Right atrium auricular region (tissue), 2 donors: ENCODE results near the gene KRTAP4-4. TPM values are rescaled to one million over a fixed set of nuclear protein-coding genes. Genes with fewer than 3 reads are reported as not detected.
"Not testable (repeated sequence)": the region's sequence is repeated elsewhere in the genome, so short reads cannot be mapped to it uniquely, and the experiment has no call there.

Experiments
- DNase-seq: peaks from one replicate; pipeline ENCODE4 v3.0.0-alpha.2; 2019; ENCODE audit warnings: low spot score
- H3K27ac ChIP-seq, 2 donors: fragments of 200-600 bp; sonication (generic); 1 replicate in 1 of 2; 2 replicates in 1 of 2; pipeline ENCODE4 v1.5.1; 2016 to 2019
- H3K27me3 ChIP-seq, 2 donors: fragments of 200-600 bp; sonication (generic); one replicate each; pipeline versions ENCODE4 v1.5.1 to v1.6.0; 2017 to 2019
- H3K36me3 ChIP-seq: fragments of 200-600 bp; sonication (generic); one replicate; pipeline ENCODE4 v1.5.1; 2016
- H3K4me1 ChIP-seq, 2 donors: fragments of 200-600 bp; sonication (generic); one replicate each; pipeline versions ENCODE4 v1.5.1 to v1.6.0; 2017 to 2019
- H3K4me3 ChIP-seq, 2 donors: fragments of 200-600 bp; sonication (generic); 1 replicate in 1 of 2; 2 replicates in 1 of 2; pipeline ENCODE4 v1.5.1; 2017 to 2019; ENCODE audit warnings: mild to moderate bottlenecking in 1 of 2, moderate library complexity in 1 of 2
- H3K9me3 ChIP-seq, 2 donors: fragments of 200-600 bp; sonication (generic); one replicate each; pipeline ENCODE4 v1.5.1; 2019
- total RNA-seq, 2 donors: library from RNA; depleted of rRNA; stranded (reverse); fragments of >200 nt; gene quantifications; one replicate each; pipeline ENCODE4 v1.1.0, GENCODE V29; 2016
- TF ChIP-seq, protein P1 (sequence below), 2 donors: fragments of 200-600 bp; sonication (generic); IDR thresholded peaks; one replicate each; pipeline ENCODE4 v1.5.1; 2019; ENCODE audit warnings: antibody characterized with exemption in 2 of 2

Gene KRTAP4-4
- total RNA-seq = not detected

DNA sequence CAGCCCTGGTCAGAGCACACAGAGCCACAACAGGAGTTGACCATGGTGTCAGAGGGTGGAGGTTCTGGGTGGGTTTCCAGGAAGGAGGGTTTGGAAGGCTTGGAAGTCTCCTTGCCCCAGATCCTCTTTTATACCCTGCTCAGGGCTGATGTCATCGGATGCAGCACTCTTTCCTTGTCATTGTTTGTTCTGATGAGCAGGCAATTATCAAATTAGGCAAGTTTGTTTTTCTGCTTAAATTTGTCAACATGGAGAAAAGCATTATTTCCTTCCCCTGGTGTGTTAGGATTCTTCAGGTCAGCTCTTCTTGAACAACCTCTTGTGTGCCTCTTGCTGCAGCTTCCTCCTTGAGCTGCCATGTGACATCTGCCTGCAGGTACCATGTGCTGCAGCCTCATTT lies at the start of gene KRTAP4-4:
KRTAP4-4 (minus strand) TSS at position 101 of the 400 bp plus-strand sequence; CDS start at position 44, 57 bp downstream.
- TF ChIP-seq, protein P1, sequence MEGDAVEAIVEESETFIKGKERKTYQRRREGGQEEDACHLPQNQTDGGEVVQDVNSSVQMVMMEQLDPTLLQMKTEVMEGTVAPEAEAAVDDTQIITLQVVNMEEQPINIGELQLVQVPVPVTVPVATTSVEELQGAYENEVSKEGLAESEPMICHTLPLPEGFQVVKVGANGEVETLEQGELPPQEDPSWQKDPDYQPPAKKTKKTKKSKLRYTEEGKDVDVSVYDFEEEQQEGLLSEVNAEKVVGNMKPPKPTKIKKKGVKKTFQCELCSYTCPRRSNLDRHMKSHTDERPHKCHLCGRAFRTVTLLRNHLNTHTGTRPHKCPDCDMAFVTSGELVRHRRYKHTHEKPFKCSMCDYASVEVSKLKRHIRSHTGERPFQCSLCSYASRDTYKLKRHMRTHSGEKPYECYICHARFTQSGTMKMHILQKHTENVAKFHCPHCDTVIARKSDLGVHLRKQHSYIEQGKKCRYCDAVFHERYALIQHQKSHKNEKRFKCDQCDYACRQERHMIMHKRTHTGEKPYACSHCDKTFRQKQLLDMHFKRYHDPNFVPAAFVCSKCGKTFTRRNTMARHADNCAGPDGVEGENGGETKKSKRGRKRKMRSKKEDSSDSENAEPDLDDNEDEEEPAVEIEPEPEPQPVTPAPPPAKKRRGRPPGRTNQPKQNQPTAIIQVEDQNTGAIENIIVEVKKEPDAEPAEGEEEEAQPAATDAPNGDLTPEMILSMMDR (IDR thresholded peaks at IDR 0.05) = no peak
- no peaks in the 10 kb centered on the region for H3K9me3 ChIP-seq
- H3K36me3 ChIP-seq = no peaks in the 10 kb centered on the region
- no peak within 1 kb of the TSS for H3K27ac ChIP-seq
- no peak for DNase-seq
- H3K27me3 ChIP-seq = no peaks in the 10 kb centered on the region
- H3K4me1 ChIP-seq = no peaks in the 10 kb centered on the region
- H3K4me3 ChIP-seq = no peak within 1 kb of the TSS

- DNase-seq = no peak
- no peaks in the 10 kb centered on the region for H3K36me3 ChIP-seq
- TF ChIP-seq, protein P1 (IDR thresholded peaks at IDR 0.05) = no peak
- H3K9me3 ChIP-seq = peaks cover 0 to 7% of the 10 kb centered on the region in 2 donors
- H3K4me1 ChIP-seq = no peaks in the 10 kb centered on the region
- H3K4me3 ChIP-seq = no peak overlapping the region
- no peak overlapping the region for H3K27ac ChIP-seq
- H3K27me3 ChIP-seq = no peaks in the 10 kb centered on the region
Observed at GRCh38 chr17:41199421-41200078, 39.0 kb upstream of the KRTAP4-4 start.

- H3K27ac ChIP-seq = no peak overlapping the region
Observed at GRCh38 chr17:41196068-41196467, 35.5 kb upstream of the KRTAP4-4 start.

DNA sequence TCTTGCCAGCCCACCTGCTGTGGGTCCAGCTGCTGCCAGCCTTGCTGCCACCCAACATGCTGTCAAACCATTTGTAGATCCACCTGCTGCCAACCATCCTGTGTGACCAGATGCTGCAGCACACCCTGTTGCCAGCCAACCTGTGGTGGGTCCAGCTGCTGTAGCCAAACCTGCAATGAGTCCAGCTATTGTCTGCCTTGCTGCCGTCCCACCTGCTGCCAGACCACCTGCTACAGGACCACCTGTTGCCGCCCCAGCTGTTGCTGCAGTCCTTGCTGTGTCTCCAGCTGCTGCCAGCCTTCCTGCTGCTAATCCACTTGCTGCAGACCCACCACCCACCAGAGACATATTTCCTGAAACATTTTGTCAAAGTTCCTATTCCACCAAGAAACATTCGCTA lies 29.8 kb upstream of the KRTAP4-4 start:
- Histone ChIP-seq H3K36me3 (no peaks in the 10 kb centered on the region), H3K4me1 (no peaks in the 10 kb centered on the region), H3K4me3 (no peak overlapping the region), H3K27ac (no peak overlapping the region), H3K27me3 (no peaks in the 10 kb centered on the region), H3K9me3 (peaks cover 0 to 4% of the 10 kb centered on the region in 2 donors)
- TF ChIP-seq, protein P1 (IDR thresholded peaks at IDR 0.05) = no peak
- DNase-seq = no peak

More at GRCh38 chr17:41196068-41196467, 35.5 kb upstream of the KRTAP4-4 start:
- H3K4me1 ChIP-seq = no peaks in the 10 kb centered on the region
- H3K4me3 ChIP-seq = no peak overlapping the region
- no peaks in the 10 kb centered on the region for H3K27me3 ChIP-seq
- no peak for DNase-seq
- no peaks in the 10 kb centered on the region for H3K36me3 ChIP-seq
- peaks cover 0 to 11% of the 10 kb centered on the region in 2 donors for H3K9me3 ChIP-seq
- TF ChIP-seq, protein P1 (IDR thresholded peaks at IDR 0.05) = no peak

- not testable (repeated sequence) for H3K36me3 ChIP-seq, H3K27me3 ChIP-seq, H3K27ac ChIP-seq, H3K9me3 ChIP-seq, H3K4me3 ChIP-seq, DNase-seq, H3K4me1 ChIP-seq
Observed at GRCh38 chr17:41189837-41190318, 29.3 kb upstream of the KRTAP4-4 start, which contains the start of gene KRTAP9-1. TSS of gene KRTAP9-1 (plus strand) at chr17:41189887. CDS start at chr17:41189887, 0 bp downstream.

- Histone ChIP-seq H3K36me3 (no peaks in the 10 kb centered on the region), H3K9me3 (no peaks in the 10 kb centered on the region), H3K4me3 (no peak overlapping the region), H3K4me1 (no peaks in the 10 kb centered on the region), H3K27me3 (no peaks in the 10 kb centered on the region), H3K27ac (no peak overlapping the region)
- DNase-seq = no peak
- TF ChIP-seq, protein P1 (IDR thresholded peaks at IDR 0.05) = no peak
Observed at GRCh38 chr17:41186872-41187271, 26.3 kb upstream of the KRTAP4-4 start.
